CD14-positive monocyte (primary cell): ENCODE results near the gene FGB. TPM values are rescaled to one million over a fixed set of nuclear protein-coding genes. Genes with fewer than 3 reads are reported as not detected.

Experiments
- DNase-seq, 3 donors: peaks; one replicate each; pipeline ENCODE4 v3.0.0-alpha.2; 2011 to 2022
- H2AFZ ChIP-seq: 2 replicates; pipeline ENCODE4 v1.6.0; 2012; ENCODE audit warnings: mild to moderate bottlenecking, low read depth, low read length, inconsistent platforms; ENCODE audit not compliant: insufficient read depth, poor library complexity, severe bottlenecking
- H3K27ac ChIP-seq, 2 donors: 1 replicate in 1 of 2; 2 replicates in 1 of 2; pipeline ENCODE4 v1.5.1; 2012 to 2013; ENCODE audit warnings: low read length in 2 of 2, control low read depth in 1 of 2, inconsistent platforms in 1 of 2, low read depth in 1 of 2, mild to moderate bottlenecking in 1 of 2
- H3K27me3 ChIP-seq, 2 donors: one replicate each; pipeline versions ENCODE4 v1.6.0 to v1.6.1; 2011 to 2013; ENCODE audit warnings: low read length in 2 of 2; ENCODE audit not compliant: control insufficient read depth in 2 of 2, insufficient read depth in 2 of 2
- H3K36me3 ChIP-seq, 2 donors: replicated peaks in 1 of 2; 1 replicate in 1 of 2; 2 replicates in 1 of 2; pipeline versions ENCODE4 v1.5.1 to v1.6.1; 2012 to 2013; ENCODE audit warnings: low read length in 2 of 2, control low read depth in 1 of 2, inconsistent platforms in 1 of 2, mild to moderate bottlenecking in 1 of 2; ENCODE audit not compliant: insufficient read depth in 2 of 2, control insufficient read depth in 1 of 2
- H3K4me1 ChIP-seq, 2 donors: 1 replicate in 1 of 2; 2 replicates in 1 of 2; pipeline versions ENCODE4 v1.5.1 to v1.6.1; 2012 to 2013; ENCODE audit warnings: low read length in 2 of 2, control low read depth in 1 of 2, inconsistent platforms in 1 of 2, mild to moderate bottlenecking in 1 of 2, moderate library complexity in 1 of 2; ENCODE audit not compliant: insufficient read depth in 2 of 2, control insufficient read depth in 1 of 2
- H3K4me2 ChIP-seq: replicated peaks from 2 replicates; pipeline ENCODE3; 2012; ENCODE audit warnings: low read length, moderate library complexity, mild to moderate bottlenecking; ENCODE audit not compliant: poor library complexity, severe bottlenecking; ENCODE audit errors: extremely low read depth
- H3K4me3 ChIP-seq, 3 experiments: fragments of 200-600 bp in 1 of 3; sonication (generic) in 1 of 3; replicated peaks in 1 of 3; 1 replicate in 2 of 3; 2 replicates in 1 of 3; pipeline ENCODE4 v1.5.1; 2011 to 2013; ENCODE audit warnings: low read length in 3 of 3, mild to moderate bottlenecking in 3 of 3, control low read depth in 2 of 3, low read depth in 2 of 3, inconsistent platforms in 1 of 3, moderate library complexity in 1 of 3
- H3K79me2 ChIP-seq: 2 replicates; pipeline ENCODE4 v1.6.0; 2012; ENCODE audit warnings: mild to moderate bottlenecking, control low read depth, inconsistent platforms, low read length, moderate library complexity; ENCODE audit not compliant: insufficient read depth
- H3K9ac ChIP-seq: 2 replicates; pipeline ENCODE4 v1.6.0; 2017; ENCODE audit warnings: low read length, mild to moderate bottlenecking; ENCODE audit not compliant: insufficient read depth, poor library complexity, severe bottlenecking
- H3K9me3 ChIP-seq, 2 donors: replicated peaks in 1 of 2; 1 replicate in 1 of 2; 2 replicates in 1 of 2; pipeline versions ENCODE4 v1.5.1 to v1.6.1; 2012 to 2013; ENCODE audit warnings: low read length in 2 of 2, control low read depth in 1 of 2; ENCODE audit not compliant: control insufficient read depth in 1 of 2, insufficient read depth in 1 of 2
- H4K20me1 ChIP-seq: 2 replicates; pipeline ENCODE4 v1.6.0; 2012; ENCODE audit warnings: mild to moderate bottlenecking, low read length, control low read depth, moderate library complexity; ENCODE audit not compliant: insufficient read depth
- H3K27ac Mint-ChIP-seq, 7 donors: one replicate each; pipeline ENCODE4 v1.8.0; 2020; ENCODE audit warnings: mild to moderate bottlenecking in 7 of 7, mixed read lengths in 7 of 7, moderate library complexity in 6 of 7, inconsistent platforms in 2 of 7
- H3K27me3 Mint-ChIP-seq, 3 donors: one replicate each; pipeline ENCODE4 v1.8.0; 2021 to 2022; ENCODE audit warnings: low read depth in 3 of 3, mild to moderate bottlenecking in 3 of 3, mixed read lengths in 3 of 3, moderate library complexity in 3 of 3, inconsistent platforms in 1 of 3
- H3K36me3 Mint-ChIP-seq, 2 donors: one replicate each; pipeline ENCODE4 v1.8.0; 2020; ENCODE audit warnings: mixed read lengths in 2 of 2, inconsistent platforms in 1 of 2, mild to moderate bottlenecking in 1 of 2
- H3K4me1 Mint-ChIP-seq: one replicate; pipeline ENCODE4 v1.8.0; 2020; ENCODE audit warnings: mild to moderate bottlenecking, mixed read lengths
- H3K4me3 Mint-ChIP-seq, 2 donors: one replicate each; pipeline ENCODE4 v1.8.0; 2020; ENCODE audit warnings: mild to moderate bottlenecking in 2 of 2, mixed read lengths in 2 of 2, moderate library complexity in 1 of 2
- H3K9me3 Mint-ChIP-seq, 7 donors: one replicate each; pipeline ENCODE4 v1.8.0; 2020 to 2022; ENCODE audit warnings: mixed read lengths in 7 of 7, mild to moderate bottlenecking in 6 of 7, moderate library complexity in 6 of 7, inconsistent platforms in 2 of 7
- whole genome bisulfite sequencing: methylation state at CpG from one replicate; pipeline ENCODE4 v1.1.5; 2013; ENCODE audit warnings: missing lambda C conversion rate; ENCODE audit not compliant: insufficient coverage; 5-methylcytosine and 5-hydroxymethylcytosine counted together
- intact Hi-C, 2 donors: fragments of 100-400 bp; cut with micrococcal nuclease; formaldehyde crosslinking; loops; one replicate each; pipeline versions ENCODE4 v1.15.0 to v1.15.1; 2023
- polyA plus RNA-seq, 3 donors: library from polyadenylated mRNA; depleted of rRNA in 1 of 3; unstranded in 2 of 3; stranded (reverse) in 1 of 3; fragments of 300-500 nt in 2 of 3; fragments of >200 nt in 1 of 3; fragmentation: Illumina TruSeq in 2 of 3; gene quantifications; 1 replicate in 2 of 3; 2 replicates in 1 of 3; pipeline ENCODE4 v1.2.3, GENCODE V29; 2012 to 2021
- small RNA-seq: library from RNA; depleted of rRNA; stranded (forward); fragments of <200 nt; gene quantifications from one replicate; pipeline ENCODE3, GENCODE V24; 2012; ENCODE audit warnings: low read depth; ENCODE audit not compliant: insufficient read length
- TF ChIP-seq, protein P1 (sequence below): fragments of 200-600 bp; IDR thresholded peaks from one replicate; pipeline ENCODE4 v1.8.0; 2022; ENCODE audit warnings: antibody characterized with exemption, mild to moderate bottlenecking

Gene FGB
- polyA plus RNA-seq, 3 donors: not detected

DNA sequence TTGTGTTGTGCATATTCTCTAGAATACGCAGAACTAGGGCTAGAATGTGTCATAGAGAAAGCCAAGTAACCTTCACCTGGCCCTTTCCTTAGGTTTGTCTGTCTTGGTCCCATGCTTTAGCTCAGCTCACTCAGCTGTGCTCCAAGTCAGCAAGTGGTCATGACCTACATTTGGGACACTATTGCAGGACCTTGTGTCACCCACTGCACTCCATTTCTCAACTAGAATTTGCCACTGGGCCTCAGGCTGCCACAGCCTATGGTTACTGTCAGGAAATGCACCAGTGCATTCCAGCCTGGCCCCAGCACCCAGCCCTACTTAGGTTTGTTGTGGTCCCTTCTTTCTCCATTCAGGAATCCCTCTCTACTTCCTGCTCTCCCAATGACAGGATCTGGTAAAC, 57.3 kb downstream of the FGB start:
- no peaks in the 10 kb centered on the region for H3K36me3 ChIP-seq
- H3K36me3 Mint-ChIP-seq: no peaks in the 10 kb centered on the region
- intact Hi-C loops: no loop called here
- H4K20me1 ChIP-seq: no peaks in the 10 kb centered on the region
- H3K4me1 ChIP-seq: no peaks in the 10 kb centered on the region
- no peaks in the 10 kb centered on the region for H3K27me3 ChIP-seq
- H3K4me3 ChIP-seq: no peak overlapping the region
- H3K27ac ChIP-seq: no peak overlapping the region
- H3K79me2 ChIP-seq: no peaks in the 10 kb centered on the region
- no peak overlapping the region for H3K27ac Mint-ChIP-seq
- H3K9me3 Mint-ChIP-seq: no peaks in the 10 kb centered on the region
- TF ChIP-seq, protein P1, sequence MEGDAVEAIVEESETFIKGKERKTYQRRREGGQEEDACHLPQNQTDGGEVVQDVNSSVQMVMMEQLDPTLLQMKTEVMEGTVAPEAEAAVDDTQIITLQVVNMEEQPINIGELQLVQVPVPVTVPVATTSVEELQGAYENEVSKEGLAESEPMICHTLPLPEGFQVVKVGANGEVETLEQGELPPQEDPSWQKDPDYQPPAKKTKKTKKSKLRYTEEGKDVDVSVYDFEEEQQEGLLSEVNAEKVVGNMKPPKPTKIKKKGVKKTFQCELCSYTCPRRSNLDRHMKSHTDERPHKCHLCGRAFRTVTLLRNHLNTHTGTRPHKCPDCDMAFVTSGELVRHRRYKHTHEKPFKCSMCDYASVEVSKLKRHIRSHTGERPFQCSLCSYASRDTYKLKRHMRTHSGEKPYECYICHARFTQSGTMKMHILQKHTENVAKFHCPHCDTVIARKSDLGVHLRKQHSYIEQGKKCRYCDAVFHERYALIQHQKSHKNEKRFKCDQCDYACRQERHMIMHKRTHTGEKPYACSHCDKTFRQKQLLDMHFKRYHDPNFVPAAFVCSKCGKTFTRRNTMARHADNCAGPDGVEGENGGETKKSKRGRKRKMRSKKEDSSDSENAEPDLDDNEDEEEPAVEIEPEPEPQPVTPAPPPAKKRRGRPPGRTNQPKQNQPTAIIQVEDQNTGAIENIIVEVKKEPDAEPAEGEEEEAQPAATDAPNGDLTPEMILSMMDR: no peak
- H3K4me3 Mint-ChIP-seq: no peak overlapping the region
- H3K9ac ChIP-seq: no peak overlapping the region
- H3K4me2 ChIP-seq: no peak overlapping the region
- peaks cover 8% of the 10 kb centered on the region for H3K4me1 Mint-ChIP-seq
- WGBS: 54% methylated on average over 1 of the region's 1 CpG
- H3K9me3 ChIP-seq: no peaks in the 10 kb centered on the region
- H2AFZ ChIP-seq: no peak overlapping the region
- DNase-seq: no peak
- peaks cover 0 to 3% (median 2%) of the 10 kb centered on the region in 3 donors for H3K27me3 Mint-ChIP-seq

Small RNAs within 50 kb of the gene (small RNA-seq; reads per million reads assigned to genes)
- gene RNU6-1285P: not detected

Other genes starting within 250 kb of the FGB start
- not detected for gene DCHS2, start 71.2 kb upstream of the FGB start, polyA plus RNA-seq
- 10 to 100 TPM; 34.6 to 56.1 (median 52.5) TPM for gene PLRG1, start 12.6 kb upstream of the FGB start, polyA plus RNA-seq
- not detected for gene FGA, start 27.7 kb downstream of the FGB start, polyA plus RNA-seq
- gene FGG, start 49.6 kb downstream of the FGB start, polyA plus RNA-seq: not detected
- gene LRAT, start 181.0 kb downstream of the FGB start, polyA plus RNA-seq: not detected
- gene RBM46, start 218.3 kb downstream of the FGB start, polyA plus RNA-seq: under 1 TPM in 1 of 3 donors, not detected in 2; 0.04 TPM